Amniotic stem cell (primary cell): ENCODE results near the gene UFM1.
"Not testable (repeated sequence)": the region's sequence is repeated elsewhere in the genome, so short reads cannot be mapped to it uniquely, and the experiment has no call there.

ENCODE experiments used
- DNase-seq: peaks from one replicate; lab custom pipeline; 2025; lab: John Stamatoyannopoulos, UW

The UFM1 gene

GRCh38 chr13:38349390-38350113 is at the start of gene UFM1:
TSS of gene UFM1 (plus strand) at chr13:38349851. CDS start at chr13:38349920, 69 bp downstream.
- peak; percentile 87 for DNase-seq

GRCh38 chr13:38301236-38301635 is 48.4 kb upstream of the UFM1 start:
- no peak for DNase-seq

- DNase-seq: no peak
These were observed 45.8 kb upstream of the UFM1 start for GRCh38 chr13:38303816-38304320.

- peak; percentile 17 for DNase-seq
These were observed 40.9 kb upstream of the UFM1 start for GRCh38 chr13:38308736-38309135.

DNA sequence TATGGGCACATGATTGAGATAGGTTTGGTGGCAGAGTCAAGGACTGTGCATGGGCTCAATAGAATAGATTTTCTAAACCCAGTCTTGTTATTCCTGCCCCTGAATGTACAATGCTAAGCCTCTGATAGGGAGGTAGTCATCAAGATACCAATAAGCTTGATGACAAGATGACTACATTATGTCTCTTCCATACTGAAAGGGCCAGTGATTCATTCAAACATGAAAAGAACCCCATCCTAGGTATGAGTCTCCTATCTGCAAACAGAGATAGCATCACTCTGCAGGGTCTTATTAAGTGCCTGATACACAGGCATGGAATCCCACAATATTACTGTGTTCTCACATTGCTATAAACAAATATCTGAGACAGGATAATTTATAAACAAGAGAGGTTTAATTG is 40.3 kb upstream of the UFM1 start:
- DNase-seq: no peak

DNA sequence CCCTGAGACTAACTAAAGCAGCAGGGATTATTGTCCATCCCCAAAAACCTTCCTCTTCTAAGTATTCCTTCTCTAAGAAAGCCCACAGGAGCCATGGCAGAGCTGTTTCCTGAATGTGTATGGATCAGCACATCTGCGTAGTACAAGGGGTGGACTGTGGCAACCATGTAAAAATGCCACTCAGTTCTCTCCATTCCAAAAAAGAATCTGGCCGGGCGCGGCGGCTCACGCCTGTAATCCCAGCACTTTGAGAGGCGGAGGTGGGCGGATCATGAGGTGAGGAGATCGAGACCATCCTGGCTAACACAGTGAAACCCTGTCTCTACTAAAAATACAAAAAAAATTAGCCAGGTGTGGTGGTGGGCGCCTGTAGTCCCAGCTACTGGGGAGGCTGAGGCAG is 38.5 kb upstream of the UFM1 start:
- not testable (repeated sequence) for DNase-seq

- no peak for DNase-seq
These were observed 33.5 kb upstream of the UFM1 start for GRCh38 chr13:38316129-38316528.

DNA sequence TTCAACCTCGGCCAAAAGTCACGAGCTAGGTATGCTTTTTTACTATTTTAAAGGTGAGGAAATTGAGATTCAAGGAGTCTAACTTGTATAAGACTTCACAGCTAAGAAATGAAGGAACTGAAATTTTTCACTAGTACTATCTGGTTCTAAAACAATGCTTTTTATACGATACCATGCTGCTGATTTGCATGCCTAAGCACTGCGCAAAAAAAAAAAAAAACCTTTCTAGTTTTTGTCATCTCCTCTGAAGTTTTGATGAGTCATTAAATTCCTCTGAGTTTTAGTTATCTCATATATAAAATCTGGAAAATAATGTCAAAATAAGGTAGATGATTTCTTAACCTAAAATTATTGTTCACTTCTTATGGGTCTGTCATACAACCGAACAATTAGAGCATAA is 28.0 kb upstream of the UFM1 start:
- DNase-seq: no peak

GRCh38 chr13:38325426-38325825 is 24.2 kb upstream of the UFM1 start:
- no peak for DNase-seq

GRCh38 chr13:38328699-38329098 is 21.0 kb upstream of the UFM1 start:
- DNase-seq: no peak

- DNase-seq: no peak
These were observed 14.8 kb upstream of the UFM1 start for GRCh38 chr13:38334845-38335244.

DNA sequence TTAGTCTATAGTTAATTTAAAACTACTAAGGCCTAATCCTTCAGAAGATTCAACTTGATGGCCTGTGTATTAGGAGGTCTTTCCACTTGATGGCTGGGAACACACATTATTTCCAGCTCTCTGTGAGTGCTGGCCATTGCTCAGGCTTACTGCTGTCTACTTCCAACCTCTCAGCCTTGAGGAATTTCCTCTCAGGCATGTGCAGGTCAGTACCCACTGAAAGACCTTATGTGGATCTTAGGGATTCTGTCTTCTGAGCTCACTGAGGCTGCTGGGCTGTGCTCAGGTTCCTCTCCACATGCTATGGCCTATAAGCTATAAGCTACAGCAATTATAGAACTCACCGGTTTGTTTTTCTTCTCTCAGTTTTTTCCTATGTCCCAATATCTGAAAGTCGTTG is 11.6 kb upstream of the UFM1 start:
- DNase-seq: no peak

DNA sequence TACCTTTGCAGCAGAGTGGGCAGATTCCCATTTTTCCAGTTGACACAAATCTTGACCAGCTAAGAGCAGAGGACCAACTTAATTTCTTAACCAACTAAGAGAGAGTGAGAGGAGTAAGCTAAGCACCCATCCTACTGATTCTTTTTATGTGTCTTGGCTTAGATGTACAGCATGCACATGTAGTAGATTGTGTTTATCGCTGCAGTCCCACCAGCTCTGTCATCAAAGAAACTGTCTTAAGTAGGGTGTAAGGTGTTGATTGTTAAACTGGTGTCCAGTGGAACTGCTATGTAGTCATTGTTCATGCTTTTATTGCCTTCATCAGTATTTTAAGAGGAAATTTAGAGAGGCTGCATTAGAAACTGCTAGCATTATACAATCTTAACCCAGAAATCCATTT is 9.0 kb upstream of the UFM1 start:
- DNase-seq: no peak

DNA sequence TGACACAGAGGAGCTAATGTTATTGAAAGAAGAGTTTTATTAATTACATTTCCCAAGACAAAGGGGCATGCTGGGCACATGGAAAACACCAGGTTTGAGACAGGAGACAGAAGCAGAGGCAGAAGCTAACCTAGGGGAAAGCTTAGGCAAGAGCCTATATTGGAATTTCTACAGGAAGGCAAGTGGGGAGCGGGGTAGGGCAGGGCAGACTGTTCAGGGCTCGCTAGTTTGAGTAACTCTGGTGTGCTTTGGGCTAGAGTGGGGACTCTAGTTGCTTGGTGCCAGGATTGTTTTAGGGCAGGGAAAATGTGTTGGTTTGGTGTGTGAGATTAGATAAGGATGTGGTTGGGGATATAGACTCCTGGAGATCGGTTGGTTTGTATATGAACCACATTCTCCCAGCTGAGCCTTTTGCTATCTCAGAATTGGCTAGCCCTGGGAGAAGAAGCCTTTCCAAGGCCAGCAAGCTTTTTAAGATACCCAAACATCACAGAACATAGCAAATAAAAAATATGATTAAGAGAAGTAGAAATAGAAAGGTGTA is 8.4 kb upstream of the UFM1 start:
- DNase-seq: no peak

- no peak for DNase-seq
These were observed 2.9 kb upstream of the UFM1 start for GRCh38 chr13:38346764-38347163.

- peak; percentile 31 for DNase-seq
These were observed 726 bp upstream of the UFM1 start for GRCh38 chr13:38348861-38349389.

GRCh38 chr13:38350114-38350617 is 515 bp downstream of the UFM1 start:
- no peak for DNase-seq

DNA sequence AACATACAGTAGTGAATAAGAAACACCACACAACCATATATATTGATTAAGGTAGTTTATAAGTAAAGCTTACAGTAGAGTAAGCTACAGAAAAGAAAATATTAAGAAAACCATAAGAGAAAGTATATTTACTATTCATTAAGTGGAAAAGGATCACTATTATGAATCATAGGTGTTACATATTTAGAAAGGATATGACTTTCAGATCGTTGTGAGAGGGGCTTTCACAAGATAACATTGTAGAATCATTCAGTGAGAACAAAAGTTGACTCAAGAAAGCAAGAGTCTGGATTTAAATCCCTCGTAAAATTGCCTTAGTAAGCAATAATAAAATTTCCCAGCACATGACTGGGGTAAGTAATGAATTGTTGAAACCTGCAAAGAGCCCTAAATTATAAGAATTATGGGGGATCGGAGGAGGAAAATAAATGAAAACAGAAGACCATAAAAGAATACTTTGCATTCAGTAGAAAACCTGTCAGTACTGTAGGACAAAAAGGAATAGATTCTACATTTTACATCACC is 6.0 kb downstream of the UFM1 start:
- DNase-seq: no peak

DNA sequence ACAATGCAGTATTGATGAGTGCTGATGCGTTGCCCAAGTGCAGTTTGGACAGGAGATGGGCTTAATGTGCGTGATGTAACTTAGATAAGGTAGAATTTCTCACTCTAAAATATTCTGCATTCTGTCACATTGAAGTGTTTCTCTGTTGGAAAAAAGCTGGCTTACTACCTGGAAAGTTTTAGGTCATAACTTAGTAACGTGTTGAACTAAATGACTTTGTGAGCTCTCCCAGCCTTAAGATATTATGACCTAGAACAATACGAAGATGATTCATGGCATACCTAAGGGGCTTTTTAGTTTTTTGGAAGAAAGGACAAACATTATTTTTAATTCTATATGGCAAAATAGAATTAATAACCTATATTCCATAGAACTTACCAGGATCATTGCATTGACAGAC is 9.0 kb downstream of the UFM1 start:
- DNase-seq: no peak

DNA sequence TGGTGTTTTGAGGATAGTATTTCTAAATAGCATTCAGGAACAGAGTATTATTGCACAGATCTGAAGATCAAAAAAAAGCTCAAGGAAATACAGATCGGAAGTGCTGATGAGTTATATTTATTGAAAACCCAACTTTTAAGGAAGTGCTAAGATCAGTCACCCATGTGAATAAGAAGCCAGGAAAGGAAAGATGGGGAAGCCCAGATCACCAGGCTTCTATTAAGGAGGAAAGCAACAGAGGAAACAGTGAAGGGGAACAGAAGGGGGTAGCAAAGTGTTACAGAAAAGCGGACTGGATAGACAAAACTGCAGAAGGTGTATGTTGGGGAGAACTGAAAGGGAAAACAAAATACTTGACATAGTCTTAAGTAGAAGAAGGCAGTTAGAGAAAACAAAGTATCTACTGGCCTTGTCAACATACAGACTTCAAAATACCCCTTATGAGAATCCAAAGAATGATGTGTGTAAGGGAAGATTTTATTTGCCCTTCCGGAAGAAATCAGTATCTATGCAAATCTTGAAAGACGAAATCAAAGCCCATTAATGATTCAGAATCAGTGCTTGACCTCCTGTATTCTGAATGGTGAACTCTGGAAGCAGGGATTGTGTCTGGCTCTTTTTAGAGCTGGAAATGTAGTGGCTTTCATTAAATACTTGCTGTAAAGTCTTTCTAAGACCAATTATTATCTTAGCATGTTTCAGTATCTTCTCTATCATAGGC is 12.1 kb downstream of the UFM1 start:
- DNase-seq: no peak

DNA sequence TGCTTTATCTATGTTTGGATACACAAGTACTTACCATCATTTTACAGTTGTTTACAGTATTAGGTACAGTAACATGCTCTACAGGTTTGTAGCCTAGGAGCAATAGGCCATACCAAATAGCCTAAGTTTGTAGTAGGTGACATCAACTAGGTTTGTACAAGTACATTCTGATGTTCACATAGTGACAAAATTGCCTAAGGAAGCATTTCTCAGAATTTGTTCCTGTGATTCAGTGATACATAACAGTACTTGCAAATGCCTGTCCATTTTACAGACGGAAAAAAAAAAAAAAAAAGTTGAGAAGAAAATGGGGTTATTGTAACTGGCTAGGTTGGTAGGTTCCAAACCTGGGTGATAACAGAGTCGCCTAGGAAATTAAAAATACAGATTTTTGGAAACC is 13.6 kb downstream of the UFM1 start:
- DNase-seq: no peak

DNA sequence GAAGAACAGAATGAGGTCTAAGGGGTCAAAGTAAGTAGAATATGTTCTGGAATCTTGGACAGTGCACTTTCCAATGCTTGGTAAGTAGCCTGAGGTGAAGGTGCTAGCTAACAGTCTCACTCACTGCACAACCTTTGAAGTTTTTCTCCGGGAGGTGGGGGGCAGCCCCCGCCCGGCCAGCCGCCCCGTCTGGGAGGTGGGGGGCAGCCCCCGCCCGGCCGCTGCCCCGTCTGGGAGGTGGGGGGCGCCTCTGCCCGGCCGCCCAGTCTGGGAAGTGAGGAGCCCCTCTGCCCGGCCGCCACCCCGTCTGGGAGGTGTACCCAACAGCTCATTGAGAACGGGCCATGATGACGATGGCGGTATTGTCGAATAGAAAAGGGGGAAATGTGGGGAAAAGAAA is 14.1 kb downstream of the UFM1 start:
- DNase-seq: not testable (repeated sequence)
